Endothelial cell (in vitro differentiated cells): Measurements from ENCODE around the gene FKBP15. TPM values are rescaled to one million over a fixed set of nuclear protein-coding genes. Genes with fewer than 3 reads are reported as not detected.

Source experiments
- DNase-seq: peaks from one replicate; pipeline ENCODE4 v3.0.0; 2021; ENCODE audit warnings: low spot score
- H3K27ac Mint-ChIP-seq: one replicate; pipeline ENCODE4 v1.8.0; 2021; ENCODE audit warnings: mixed read lengths, inconsistent platforms; ENCODE audit not compliant: unreplicated experiment
- H3K27me3 Mint-ChIP-seq: one replicate; pipeline ENCODE4 v1.8.0; 2021; ENCODE audit warnings: mild to moderate bottlenecking, moderate library complexity, mixed read lengths, inconsistent platforms; ENCODE audit not compliant: unreplicated experiment
- H3K36me3 Mint-ChIP-seq: one replicate; pipeline ENCODE4 v1.8.0; 2021; ENCODE audit warnings: mild to moderate bottlenecking, low read depth, mixed read lengths, inconsistent platforms; ENCODE audit not compliant: unreplicated experiment
- H3K4me1 Mint-ChIP-seq: one replicate; pipeline ENCODE4 v1.8.0; 2021; ENCODE audit warnings: mild to moderate bottlenecking, mixed read lengths, inconsistent platforms; ENCODE audit not compliant: unreplicated experiment
- H3K4me3 Mint-ChIP-seq: one replicate; pipeline ENCODE4 v1.8.0; 2021; ENCODE audit warnings: mild to moderate bottlenecking, mixed read lengths, inconsistent platforms; ENCODE audit not compliant: unreplicated experiment
- H3K9me3 Mint-ChIP-seq: one replicate; pipeline ENCODE4 v1.8.0; 2021; ENCODE audit warnings: mixed read lengths, inconsistent platforms; ENCODE audit not compliant: unreplicated experiment
- total RNA-seq: library from RNA; stranded (reverse); fragmentation: NEBNext Ultra II Directional; extraction: Animal tissue kit (Norgen Biotek cat#: 25700); gene quantifications from one replicate; pipeline ENCODE4 v1.2.1, GENCODE V29; 2021; ENCODE audit not compliant: unreplicated experiment
- TF ChIP-seq, protein P1 (sequence below): fragments of 200-600 bp; sonication (generic); IDR thresholded peaks from one replicate; pipeline ENCODE4 v1.5.0; 2021; ENCODE audit warnings: antibody characterized with exemption; ENCODE audit not compliant: unreplicated experiment

FKBP15 gene
- total RNA-seq, 1 donor from 2014 or later, result 30.2 TPM

DNA sequence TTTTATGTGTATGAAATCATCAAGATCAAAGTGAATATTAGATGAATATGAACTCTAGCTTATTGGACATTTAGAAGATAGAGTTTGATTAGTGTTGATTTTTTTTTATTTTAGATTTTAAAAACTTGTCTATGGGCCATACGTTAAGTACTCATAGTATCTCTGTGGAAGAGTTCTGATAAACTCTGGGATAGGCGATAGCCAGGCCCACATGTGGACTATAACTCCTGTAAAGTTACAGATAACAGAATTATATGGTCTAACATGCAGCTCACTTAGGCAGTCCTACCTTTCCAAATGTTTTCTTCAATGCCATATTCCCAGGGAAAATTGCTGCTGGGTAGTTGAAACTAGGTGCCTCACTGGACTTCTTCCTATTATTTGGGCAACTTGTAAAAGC lies 10.6 kb upstream of the FKBP15 start:
- Mint-ChIP-seq H3K4me3 (no peak overlapping the region), H3K27ac (no peak overlapping the region), H3K4me1 (peaks cover 32% of the 10 kb centered on the region), H3K36me3 (no peaks in the 10 kb centered on the region), H3K9me3 (no peaks in the 10 kb centered on the region), H3K27me3 (no peaks in the 10 kb centered on the region)
- TF ChIP-seq, protein P1, sequence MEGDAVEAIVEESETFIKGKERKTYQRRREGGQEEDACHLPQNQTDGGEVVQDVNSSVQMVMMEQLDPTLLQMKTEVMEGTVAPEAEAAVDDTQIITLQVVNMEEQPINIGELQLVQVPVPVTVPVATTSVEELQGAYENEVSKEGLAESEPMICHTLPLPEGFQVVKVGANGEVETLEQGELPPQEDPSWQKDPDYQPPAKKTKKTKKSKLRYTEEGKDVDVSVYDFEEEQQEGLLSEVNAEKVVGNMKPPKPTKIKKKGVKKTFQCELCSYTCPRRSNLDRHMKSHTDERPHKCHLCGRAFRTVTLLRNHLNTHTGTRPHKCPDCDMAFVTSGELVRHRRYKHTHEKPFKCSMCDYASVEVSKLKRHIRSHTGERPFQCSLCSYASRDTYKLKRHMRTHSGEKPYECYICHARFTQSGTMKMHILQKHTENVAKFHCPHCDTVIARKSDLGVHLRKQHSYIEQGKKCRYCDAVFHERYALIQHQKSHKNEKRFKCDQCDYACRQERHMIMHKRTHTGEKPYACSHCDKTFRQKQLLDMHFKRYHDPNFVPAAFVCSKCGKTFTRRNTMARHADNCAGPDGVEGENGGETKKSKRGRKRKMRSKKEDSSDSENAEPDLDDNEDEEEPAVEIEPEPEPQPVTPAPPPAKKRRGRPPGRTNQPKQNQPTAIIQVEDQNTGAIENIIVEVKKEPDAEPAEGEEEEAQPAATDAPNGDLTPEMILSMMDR, result no peak
- no peak for DNase-seq

DNA sequence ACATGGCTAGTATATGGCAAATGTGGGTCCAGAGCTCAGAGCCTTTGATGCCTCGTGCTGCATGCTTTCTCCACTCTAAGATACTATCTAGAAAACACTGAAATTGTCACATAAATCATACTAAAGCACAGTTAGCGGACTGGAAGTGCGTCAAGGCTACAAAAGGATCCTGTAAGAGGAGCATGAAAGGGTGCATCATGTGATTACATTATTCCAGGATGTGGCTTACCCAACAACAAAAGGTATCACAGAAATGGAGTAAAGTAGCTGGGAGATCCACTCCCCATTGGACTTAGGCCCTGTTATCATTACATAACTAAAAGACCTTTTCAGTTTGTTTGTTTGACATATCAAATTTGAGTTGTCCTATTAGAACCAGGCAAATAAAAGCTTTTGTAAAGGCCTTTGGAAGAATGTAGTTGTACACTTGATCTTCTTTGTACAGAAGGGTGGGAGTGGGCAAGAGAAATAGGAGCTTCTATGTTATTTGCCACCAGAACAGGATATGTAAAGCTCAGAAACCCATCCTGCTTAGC lies 7.1 kb upstream of the FKBP15 start:
- Mint-ChIP-seq H3K9me3 (no peaks in the 10 kb centered on the region), H3K36me3 (no peaks in the 10 kb centered on the region), H3K4me3 (no peak overlapping the region), H3K4me1 (peaks cover 24% of the 10 kb centered on the region), H3K27ac (peak overlapping the region; percentile 62), H3K27me3 (no peaks in the 10 kb centered on the region)
- TF ChIP-seq, protein P1, result no peak
- DNase-seq, result no peak

DNA sequence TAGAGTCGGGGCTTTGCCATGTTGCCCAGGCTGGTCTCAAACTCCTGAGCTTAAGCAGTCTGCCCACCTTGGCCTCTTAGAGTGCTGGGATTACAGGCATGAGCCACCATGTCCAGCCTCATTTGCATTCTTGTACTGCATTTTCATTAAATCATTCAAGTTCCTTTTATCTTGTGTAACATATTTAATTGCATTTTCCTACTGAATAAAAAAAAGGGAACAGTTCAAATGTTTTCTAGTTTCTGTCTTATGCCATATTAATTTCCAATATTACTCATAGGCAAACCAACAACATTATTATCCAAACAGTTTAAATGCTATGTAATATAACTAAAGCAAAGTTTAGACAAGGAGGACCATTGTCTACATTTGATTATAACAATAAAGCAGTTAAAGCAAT lies 6.4 kb upstream of the FKBP15 start:
- Mint-ChIP-seq H3K27me3 (no peaks in the 10 kb centered on the region), H3K4me1 (peaks cover 20% of the 10 kb centered on the region), H3K27ac (no peak overlapping the region), H3K36me3 (no peaks in the 10 kb centered on the region), H3K4me3 (no peak overlapping the region), H3K9me3 (no peaks in the 10 kb centered on the region)
- TF ChIP-seq, protein P1, result no peak
- DNase-seq, result no peak

DNA sequence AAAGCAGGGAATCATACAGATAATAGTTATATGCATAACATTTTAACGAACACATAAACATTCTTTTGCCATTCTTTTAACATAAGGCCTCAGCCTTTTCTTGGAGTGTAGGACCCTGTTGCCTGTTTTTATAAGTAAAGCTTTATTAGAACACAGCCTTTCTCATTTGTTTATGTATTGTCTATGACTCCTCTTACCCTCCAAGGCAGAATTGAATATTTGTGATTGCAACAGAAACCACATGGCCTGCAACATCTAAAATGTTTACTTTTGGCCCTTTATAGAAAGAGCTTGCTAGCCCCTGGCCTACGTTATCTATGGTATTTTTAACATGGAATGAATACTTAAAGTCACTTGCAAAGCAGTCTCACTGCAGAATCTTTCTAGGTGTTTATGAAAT lies 2.9 kb upstream of the FKBP15 start:
- peaks cover 3% of the 10 kb centered on the region for H3K36me3 Mint-ChIP-seq
- TF ChIP-seq, protein P1, result no peak
- H3K4me3 Mint-ChIP-seq, result no peak overlapping the region
- H3K27ac Mint-ChIP-seq, result no peak overlapping the region
- peaks cover 29% of the 10 kb centered on the region for H3K4me1 Mint-ChIP-seq
- H3K9me3 Mint-ChIP-seq, result no peaks in the 10 kb centered on the region
- H3K27me3 Mint-ChIP-seq, result peaks cover 8% of the 10 kb centered on the region
- DNase-seq, result no peak

DNA sequence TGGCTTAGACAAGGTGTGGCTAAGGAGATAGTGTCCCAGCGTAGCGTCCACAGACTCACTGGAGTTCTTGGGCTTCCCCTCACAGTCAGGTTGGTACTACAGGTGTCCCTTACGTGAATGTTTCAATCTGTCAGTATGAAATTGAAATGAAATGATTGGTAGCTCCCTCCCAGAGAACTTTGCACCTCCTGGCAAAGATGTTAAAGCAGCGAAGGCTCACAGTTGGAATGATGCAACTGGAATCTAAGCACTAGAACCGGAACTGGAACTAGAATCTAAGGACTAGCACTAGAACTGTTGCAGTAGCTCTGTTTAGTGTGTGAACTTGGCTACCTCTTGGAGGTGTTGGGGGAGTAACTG lies 1.4 kb upstream of the FKBP15 start:
- Mint-ChIP-seq H3K9me3 (no peaks in the 10 kb centered on the region), H3K36me3 (peaks cover 3% of the 10 kb centered on the region), H3K27ac (peak overlapping the region; percentile 6), H3K4me1 (peaks cover 22% of the 10 kb centered on the region), H3K4me3 (peak overlapping the region; percentile 97), H3K27me3 (peaks cover 8% of the 10 kb centered on the region)
- TF ChIP-seq, protein P1, result no peak
- DNase-seq, result no peak
